SW480 (cell line): Measurements from ENCODE around the gene FA2H.

Source experiments
- DNase-seq: peaks from one replicate; pipeline ENCODE4 v3.0.0-alpha.2; 2016; ENCODE audit warnings: low spot score

Gene FA2H

GRCh38 chr16:74744566-74744965 lies 30.1 kb downstream of the FA2H start:
- no peak for DNase-seq

DNA sequence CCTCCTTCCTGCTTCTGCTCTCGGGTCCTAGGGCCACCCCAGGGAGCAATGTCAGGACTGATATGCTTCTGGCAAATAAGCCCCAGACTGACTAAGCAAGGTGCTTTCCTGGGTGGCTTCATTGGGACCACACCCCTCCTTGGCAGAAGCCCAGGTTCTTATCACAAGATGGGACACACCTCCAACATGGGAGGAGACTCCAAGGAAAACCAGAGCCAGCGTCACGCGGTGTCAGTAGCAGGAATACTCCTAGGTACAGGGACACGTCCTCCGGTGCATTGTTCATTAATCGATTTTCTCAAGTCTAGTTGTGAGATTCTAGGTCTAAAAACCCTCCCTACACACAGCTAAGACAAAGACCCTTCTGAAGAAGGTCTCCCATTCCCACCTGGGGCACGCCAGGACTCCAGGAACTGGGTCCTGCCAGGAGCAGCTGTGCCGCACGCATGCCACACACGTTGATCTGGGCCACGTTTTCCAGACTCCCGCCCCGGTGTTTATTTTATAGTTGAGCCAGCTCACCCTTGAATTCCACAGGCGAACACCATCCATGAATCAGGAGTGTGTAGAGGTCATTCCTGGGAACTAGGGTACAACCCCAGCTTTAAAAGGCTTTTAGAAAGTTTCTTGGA lies 30.8 kb downstream of the FA2H start:
- DNase-seq, result peak; percentile 83

- no peak for DNase-seq
Observed at GRCh38 chr16:74743045-74743667, 31.5 kb downstream of the FA2H start.

DNA sequence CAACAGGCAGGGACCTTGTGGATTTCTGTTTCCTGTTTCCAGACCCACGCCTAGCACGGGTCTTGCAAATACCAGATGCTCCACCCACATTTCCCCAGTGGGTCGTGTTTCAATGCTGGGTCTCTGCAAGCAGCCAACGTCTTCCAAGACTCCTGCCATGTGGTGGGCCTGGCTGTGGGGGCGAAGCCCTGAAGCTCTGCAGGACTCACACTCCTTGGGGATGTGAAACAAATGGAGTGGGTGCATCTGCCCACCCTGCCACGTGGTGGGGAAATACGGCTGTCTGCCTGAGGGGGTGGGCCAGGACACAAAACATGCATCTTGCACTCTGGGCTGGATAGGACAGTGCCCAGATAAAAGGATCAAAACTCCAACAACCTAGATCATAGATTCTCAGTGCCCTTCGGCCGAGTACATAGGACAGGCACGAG lies 32.6 kb downstream of the FA2H start:
- no peak for DNase-seq

DNA sequence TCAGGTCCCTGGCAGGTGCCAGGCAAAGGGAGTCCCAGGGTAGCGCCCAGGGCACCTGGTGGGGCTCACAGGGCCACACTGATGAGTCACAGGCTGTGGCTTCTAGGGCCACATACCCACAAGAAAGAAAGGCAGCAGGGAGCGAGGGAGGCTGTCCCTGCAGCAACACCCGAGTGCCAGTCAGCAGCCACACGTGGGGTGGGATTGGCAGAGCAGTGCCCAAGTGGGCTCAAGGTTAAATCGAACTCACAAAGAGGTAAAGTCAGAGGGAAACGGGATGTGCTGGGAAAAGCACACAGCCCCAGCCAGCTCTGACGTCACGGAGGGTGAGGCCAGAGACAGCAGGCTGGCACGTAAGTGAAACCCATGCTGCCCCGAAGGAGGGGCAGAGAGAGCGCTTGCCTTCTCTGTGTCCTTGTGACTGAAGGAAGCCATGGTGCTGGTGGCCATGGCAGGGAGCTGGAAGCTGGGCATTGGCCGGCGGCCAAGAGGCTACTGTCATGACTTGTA lies 33.8 kb downstream of the FA2H start:
- peak; percentile 83 for DNase-seq

GRCh38 chr16:74739275-74739674 lies 35.3 kb downstream of the FA2H start:
- no peak for DNase-seq

DNA sequence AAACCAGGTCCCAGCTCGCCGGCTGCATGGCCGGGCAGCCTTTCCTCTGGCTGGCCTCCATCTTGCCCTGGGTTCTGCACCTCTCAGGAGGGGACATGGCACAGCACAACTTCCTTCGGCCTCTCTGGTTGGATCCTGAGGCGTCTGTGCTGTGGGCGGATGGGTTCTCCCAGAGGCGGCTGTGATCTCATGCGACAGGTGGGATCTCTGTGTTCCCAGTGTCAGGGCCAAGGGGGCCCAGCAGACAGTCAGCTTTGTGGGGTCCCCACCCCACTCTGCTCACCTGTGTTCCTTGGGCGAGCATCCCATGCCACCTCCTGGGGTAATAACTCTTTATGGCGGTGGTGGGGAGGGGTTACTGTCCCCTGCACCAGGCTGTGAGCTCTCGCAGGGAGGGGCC lies 35.8 kb downstream of the FA2H start:
- no peak for DNase-seq

DNA sequence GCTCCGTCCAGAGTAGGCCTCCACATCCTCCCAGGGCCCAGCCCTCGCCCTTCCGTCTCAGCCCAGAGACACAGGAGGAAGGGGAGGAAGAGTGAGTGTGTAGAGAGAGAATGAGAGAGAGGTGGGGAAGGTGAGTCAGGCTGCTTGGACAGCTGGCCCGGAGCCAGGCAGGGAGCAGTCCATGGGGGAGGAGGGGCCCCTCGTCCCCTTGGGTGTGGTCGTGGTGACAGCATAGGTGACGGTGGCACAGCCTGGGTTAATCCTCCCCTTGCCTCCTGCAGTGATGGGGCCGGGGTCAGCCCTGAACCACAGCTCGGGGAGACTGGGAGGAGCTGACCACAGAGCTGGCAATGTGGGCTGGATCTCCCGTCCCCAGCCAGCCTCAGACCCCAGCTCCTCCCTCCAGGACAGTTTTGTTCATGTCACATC lies 36.5 kb downstream of the FA2H start:
- peak; percentile 70 for DNase-seq

DNA sequence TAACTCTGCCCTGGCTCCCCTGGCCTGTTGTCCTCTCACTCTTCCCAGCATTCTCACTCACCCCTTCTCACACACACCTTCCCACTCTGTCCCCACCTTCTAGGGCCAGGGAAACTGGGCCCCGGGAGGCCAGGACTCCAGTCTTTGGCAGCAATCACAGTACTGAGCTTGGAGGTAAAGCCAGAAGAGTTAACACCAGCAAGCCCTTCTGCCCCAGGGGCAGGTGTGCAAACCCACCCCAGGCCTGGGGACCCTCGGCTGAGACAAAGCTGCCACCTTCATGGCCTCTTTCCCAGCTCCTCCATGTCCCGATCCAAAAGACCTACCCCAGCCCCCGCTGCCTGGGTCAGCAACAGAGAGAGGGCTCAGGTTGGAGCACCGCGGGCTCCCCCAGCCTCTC lies 37.1 kb downstream of the FA2H start:
- DNase-seq, result no peak

DNA sequence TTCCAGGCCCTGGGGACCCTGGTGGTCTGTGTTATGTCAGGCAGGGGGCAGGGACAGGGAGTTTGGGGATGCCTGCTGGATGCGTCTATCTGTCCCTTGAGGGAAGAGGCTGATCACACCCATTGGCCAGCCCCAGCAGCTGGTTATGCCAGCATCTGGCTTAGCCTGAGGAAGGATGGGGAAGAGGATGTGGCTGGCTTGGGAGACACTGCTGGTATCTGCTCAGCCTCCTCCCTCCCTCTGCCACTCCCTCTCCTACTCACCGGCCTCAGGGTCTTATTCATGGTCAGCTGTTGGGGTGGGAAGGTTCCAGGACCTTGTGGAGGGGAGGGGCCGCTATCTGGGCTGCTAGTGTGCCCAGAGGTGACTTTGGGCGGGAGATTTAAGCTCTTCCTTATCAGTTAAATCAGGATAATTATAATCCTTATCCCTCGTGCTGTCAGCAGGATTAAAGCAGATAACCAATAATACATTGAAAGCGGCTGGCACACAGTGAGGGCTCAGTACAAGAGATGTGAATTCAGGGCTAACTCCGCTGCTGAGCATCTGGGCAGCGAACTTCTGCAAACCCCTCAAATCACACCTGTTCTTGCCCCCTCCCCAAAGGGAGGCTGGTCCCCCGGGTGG lies 38.0 kb downstream of the FA2H start:
- no peak for DNase-seq

GRCh38 chr16:74735554-74735953 lies 39.1 kb downstream of the FA2H start:
- DNase-seq, result no peak

DNA sequence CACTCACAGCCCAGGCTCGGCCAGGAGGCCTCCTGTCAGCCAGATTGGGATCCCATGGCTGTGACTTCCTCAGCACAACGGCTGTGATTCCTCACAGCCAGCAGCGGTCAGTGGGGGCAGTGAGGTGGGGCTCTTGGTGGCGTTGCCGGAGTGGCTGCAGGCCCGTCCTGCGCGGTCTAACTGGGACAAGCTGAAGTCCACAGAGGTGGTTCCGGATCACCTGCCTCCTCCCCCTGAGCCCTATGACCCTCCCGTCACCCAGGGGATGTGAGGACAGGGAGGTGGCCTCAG lies 39.5 kb downstream of the FA2H start:
- no peak for DNase-seq

GRCh38 chr16:74734361-74735161 lies 40.1 kb downstream of the FA2H start:
- DNase-seq, result no peak

GRCh38 chr16:74732707-74733350 lies 41.8 kb downstream of the FA2H start:
- no peak for DNase-seq

GRCh38 chr16:74731853-74732477 lies 42.7 kb downstream of the FA2H start:
- no peak for DNase-seq

DNA sequence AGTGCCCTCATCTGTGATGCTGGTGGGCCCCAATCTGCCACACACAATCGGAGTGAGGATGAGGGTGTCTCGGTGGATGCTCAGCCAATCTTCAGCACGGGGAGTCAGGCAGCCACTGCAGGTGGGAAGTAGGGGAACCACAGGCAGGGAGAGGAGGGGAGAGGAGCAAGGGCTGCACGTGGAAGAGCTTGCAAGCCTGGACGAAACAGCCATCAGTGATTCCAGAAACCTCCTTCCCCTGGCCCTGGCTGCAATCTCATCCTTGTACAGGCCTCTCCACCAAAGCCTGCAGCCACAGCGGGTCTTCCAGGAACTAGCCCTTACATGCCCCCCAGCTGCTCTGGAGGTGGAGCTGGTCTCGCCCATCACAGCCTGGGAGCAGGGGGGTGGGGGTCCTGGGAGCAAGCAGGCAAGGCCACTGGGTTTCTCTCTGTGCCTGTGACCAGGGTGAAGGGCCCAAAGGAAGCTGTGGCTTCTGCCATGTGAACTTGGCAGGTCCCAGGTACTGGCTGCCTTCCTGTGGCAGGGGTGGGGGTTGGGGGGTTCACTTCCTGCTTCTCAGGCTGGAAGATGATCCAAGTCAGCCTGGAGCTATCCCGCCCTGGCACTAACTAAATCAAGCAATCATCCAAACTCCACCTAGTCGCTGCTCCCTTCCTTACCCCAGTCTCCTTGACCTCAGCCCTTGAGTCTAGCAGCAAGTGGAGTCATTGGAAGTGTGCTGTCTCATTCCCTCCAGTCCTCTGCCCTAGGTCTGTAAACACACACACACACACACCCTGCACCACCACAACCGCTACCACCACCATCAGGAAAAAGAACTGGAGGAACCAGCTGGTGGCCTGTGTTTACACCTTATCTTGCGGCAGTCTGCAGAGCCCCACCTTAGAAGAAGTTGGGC lies 44.6 kb downstream of the FA2H start:
- no peak for DNase-seq

GRCh38 chr16:74727903-74728302 lies 46.7 kb downstream of the FA2H start:
- no peak for DNase-seq

GRCh38 chr16:74726716-74727115 lies 47.9 kb downstream of the FA2H start:
- DNase-seq, result no peak

DNA sequence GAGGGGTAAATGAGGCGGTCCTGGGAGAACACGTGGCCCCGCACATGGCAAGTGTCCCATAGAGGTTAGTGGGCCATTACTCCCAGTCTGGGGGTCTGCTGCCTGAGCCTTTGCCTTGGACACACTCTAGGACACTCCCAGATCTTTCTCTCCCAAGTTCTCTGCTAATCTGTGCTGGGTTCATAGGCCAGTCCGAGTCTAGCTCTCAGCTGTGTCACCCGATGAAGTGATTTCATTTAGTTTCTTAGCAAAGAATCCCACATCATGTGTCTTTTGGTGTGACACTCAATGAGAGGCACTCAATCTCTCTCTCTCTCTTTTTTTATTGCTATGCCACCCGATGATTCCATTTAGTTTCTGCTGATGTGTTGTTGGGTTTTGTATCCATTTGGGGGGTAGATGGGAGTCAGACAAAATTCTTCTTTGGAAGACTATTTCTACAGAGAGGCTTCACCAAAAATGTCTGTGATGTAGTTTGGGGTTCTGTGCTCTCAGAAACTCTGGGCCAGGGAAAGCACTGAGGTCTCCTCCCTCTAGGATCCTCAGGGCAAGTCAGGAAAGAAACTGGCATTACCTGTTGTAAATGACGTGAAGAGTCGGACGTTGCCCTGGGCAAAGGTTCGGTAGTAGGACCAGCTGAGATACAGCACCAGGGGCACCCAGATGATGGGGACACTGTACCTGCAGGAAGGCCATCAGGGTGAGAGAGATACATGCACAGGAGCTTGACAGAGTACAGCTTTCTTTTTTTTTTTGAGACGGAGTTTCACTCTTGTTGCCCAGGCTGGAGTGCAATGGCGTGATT lies 48.8 kb downstream of the FA2H start:
- DNase-seq, result no peak
